Erythroblast (primary cell): ENCODE measurements around the gene NATD1.

Source experiments
- DNase-seq, 2 experiments: peaks; one replicate each; lab custom pipeline; 2025; lab: John Stamatoyannopoulos, UW
- GATA1 ChIP-seq: IDR thresholded peaks from 2 replicates; pipeline ENCODE4 v1.6.1; 2011; ENCODE audit warnings: low read depth, mild to moderate bottlenecking, control low read depth, low read length, moderate library complexity
- POLR2A ChIP-seq: IDR thresholded peaks from 2 replicates; pipeline ENCODE4 v1.6.1; 2011; ENCODE audit warnings: mild to moderate bottlenecking, low read length

NATD1 gene

GRCh38 chr17:21217346-21217745 is 35.9 kb downstream of the NATD1 start:
- DNase-seq: no peak
- TF ChIP-seq POLR2A (no peak), GATA1 (no peak)

GRCh38 chr17:21215935-21216334 is 37.3 kb downstream of the NATD1 start:
- no peak for TF ChIP-seq GATA1
- TF ChIP-seq POLR2A: no peak
- DNase-seq: peak; percentile 45 to 53

- TF ChIP-seq POLR2A (no peak), GATA1 (no peak)
- peak; percentile 43 to 53 for DNase-seq
Measured at GRCh38 chr17:21214777-21215541, 38.3 kb downstream of the NATD1 start.

- TF ChIP-seq POLR2A: peak; percentile 71
- TF ChIP-seq GATA1: no peak
- DNase-seq: peak; percentile 96 to 98
Measured at GRCh38 chr17:21214015-21214776, 39.0 kb downstream of the NATD1 start, which contains the start of gene TMEM11. Gene TMEM11 (minus strand): TSS chr17:21214161. CDS start chr17:21214152, 9 bp downstream.

GRCh38 chr17:21213638-21214014 is 39.6 kb downstream of the NATD1 start:
- no peak for TF ChIP-seq GATA1
- no peak for TF ChIP-seq POLR2A
- peak; percentile 75 to 80 for DNase-seq

GRCh38 chr17:21212826-21213637 is 40.2 kb downstream of the NATD1 start:
- no peak for DNase-seq
- TF ChIP-seq GATA1 (no peak), POLR2A (no peak)

- TF ChIP-seq GATA1: no peak
- no peak for TF ChIP-seq POLR2A
- no peak for DNase-seq
Measured at GRCh38 chr17:21211825-21212479, 41.3 kb downstream of the NATD1 start.

- DNase-seq: no peak
- TF ChIP-seq GATA1: no peak
- TF ChIP-seq POLR2A: no peak
Measured at GRCh38 chr17:21210411-21211076, 42.7 kb downstream of the NATD1 start.

- DNase-seq: no peak
- no peak for TF ChIP-seq POLR2A
- TF ChIP-seq GATA1: no peak
Measured at GRCh38 chr17:21209511-21210175, 43.6 kb downstream of the NATD1 start.

GRCh38 chr17:21208352-21208751 is 44.9 kb downstream of the NATD1 start:
- no peak for DNase-seq
- TF ChIP-seq POLR2A (no peak), GATA1 (no peak)

GRCh38 chr17:21204935-21205334 is 48.3 kb downstream of the NATD1 start:
- TF ChIP-seq POLR2A (no peak), GATA1 (no peak)
- DNase-seq: no peak

- TF ChIP-seq GATA1 (no peak), POLR2A (no peak)
- DNase-seq: no peak
Measured at GRCh38 chr17:21202512-21202911, 50.7 kb downstream of the NATD1 start.

- TF ChIP-seq POLR2A (no peak), GATA1 (no peak)
- DNase-seq: no peak
Measured at GRCh38 chr17:21201874-21202273, 51.3 kb downstream of the NATD1 start.
